Cardiac fibroblast (primary cell): Measurements from ENCODE around the gene ATRNL1.

ENCODE experiments used
- DNase-seq, 2 donors: peaks; one replicate each; pipeline versions ENCODE4 v3.0.0 to v3.0.0-alpha.2; 2010; ENCODE audit warnings: low read depth in 2 of 2
- H3K4me3 ChIP-seq, 2 donors: replicated peaks in 1 of 2; 1 replicate in 1 of 2; 2 replicates in 1 of 2; pipeline ENCODE4 v1.5.1; 2011; ENCODE audit warnings: low read depth in 2 of 2, low read length in 2 of 2, mild to moderate bottlenecking in 2 of 2, moderate library complexity in 1 of 2
- CTCF ChIP-seq: IDR thresholded peaks from one replicate; pipeline ENCODE4 v1.5.1; 2011; ENCODE audit warnings: low read depth, mild to moderate bottlenecking, low read length, inconsistent platforms

The ATRNL1 gene

DNA sequence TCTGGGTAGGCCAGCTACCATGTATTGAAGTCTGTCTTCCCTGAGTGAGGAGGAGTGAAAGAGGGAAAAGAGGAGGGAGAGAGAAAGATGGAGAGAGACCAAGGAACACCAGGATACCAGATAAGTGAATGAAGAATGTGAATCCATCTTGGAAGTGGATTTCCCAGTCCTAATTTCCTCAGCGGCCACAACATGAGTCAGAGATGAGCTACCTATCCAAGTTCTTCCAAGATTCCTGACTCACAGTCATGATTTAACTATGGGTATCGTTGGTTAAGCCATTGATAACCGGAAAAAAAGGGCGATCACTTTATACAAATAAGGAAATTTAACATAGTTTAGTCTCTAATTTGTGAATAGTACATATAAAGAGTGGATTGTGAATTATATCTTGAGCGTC, 561.8 kb downstream of the ATRNL1 start:
- no peak overlapping the region for H3K4me3 ChIP-seq
- DNase-seq = peak in 1 of 2 donors; percentile 2
- no peak for TF ChIP-seq CTCF

DNA sequence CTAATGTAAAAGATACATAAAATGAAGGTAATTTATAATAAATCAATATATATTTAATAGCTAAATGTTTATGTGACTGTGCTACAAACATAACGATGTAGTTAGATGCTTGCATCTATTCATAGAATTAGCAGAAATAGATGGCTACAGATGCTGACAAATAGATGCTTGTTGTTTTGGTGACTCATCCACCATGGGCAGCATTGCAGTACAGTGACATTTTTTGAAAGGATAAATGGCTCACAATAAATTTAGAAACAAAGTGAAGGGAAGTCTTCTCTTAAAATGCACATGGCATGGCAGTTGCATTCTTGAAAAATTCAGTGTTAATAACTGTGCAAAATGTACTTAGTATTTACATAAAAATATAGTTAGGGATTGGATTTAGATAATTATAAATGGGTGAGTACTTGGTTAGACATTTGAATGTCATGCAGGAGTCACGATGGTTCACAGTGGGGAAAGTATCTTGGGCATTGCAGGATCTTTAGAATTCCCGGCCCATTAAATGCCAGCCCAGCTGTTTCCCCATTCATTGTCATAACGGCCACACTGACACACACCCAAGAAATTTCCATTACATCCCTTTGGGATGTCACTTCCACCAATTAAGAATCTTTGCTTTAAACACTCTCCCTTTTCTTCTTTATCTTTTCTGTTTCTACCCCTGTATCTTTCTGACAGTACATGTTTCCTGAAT, 564.1 kb downstream of the ATRNL1 start:
- DNase-seq = peak in 1 of 2 donors; percentile 26
- H3K4me3 ChIP-seq = no peak overlapping the region
- no peak for TF ChIP-seq CTCF

DNA sequence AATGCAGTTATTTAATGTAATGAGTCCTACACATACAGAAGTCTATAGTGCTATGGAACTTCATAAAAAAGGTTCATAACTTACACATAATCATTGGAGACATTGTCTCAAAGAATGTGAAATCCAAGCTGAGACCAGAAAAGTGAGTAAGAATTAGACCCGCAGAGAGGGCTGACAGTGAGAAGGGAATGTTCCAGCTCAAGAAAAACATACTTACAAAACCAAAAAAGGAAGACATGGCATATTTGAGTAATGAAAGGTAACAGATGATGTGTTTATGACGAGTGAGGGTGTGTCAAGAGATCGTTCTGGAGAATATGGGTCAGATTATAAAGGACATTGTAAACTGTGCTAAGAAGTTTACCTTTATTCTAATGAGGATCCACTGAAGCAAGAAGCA, 566.5 kb downstream of the ATRNL1 start:
- H3K4me3 ChIP-seq = no peak overlapping the region
- no peak for TF ChIP-seq CTCF
- peak in 1 of 2 donors; percentile 64 for DNase-seq

GRCh38 chr10:115660391-115660790, 567.2 kb downstream of the ATRNL1 start:
- no peak overlapping the region for H3K4me3 ChIP-seq
- DNase-seq = no peak
- no peak for TF ChIP-seq CTCF

DNA sequence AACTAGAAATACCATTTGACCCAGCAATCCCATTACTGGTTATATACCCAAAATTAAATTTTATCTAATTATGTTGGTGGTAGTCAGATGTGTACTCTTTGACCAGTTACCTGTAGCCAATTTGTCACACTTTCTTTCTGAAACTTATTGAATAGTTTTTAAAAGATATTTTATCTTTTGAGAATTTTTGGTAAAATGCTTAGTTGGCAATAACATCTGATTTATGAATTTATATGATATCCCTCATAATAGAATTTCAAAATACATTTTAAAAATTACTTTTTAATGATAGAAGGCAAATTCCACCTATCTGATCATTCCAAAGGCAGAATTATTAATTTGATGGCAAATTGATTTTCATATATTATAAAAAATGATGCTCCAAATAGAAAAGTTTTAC, 569.3 kb downstream of the ATRNL1 start:
- no peak for TF ChIP-seq CTCF
- no peak for DNase-seq
- H3K4me3 ChIP-seq = no peak overlapping the region

DNA sequence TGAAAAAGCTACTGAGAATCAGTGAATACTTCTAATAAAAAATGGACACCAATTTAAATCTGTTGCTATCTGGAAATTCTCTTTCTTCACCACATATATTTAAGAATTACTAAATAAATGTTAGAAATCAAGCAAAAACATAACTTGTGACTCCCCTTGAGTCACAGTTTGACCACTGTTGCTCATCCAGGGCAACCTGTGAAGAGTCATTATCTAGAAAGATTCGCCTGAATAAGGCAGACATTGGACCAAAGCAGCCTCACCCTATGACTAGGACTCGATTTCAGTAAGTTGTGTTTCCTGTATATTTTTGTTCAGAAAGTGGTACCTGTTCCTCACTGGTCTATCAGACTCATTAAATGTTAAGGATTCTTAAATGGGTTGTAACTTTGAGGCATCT, 572.4 kb downstream of the ATRNL1 start:
- no peak for TF ChIP-seq CTCF
- no peak overlapping the region for H3K4me3 ChIP-seq
- peak in 1 of 2 donors; percentile 16 for DNase-seq

- no peak for DNase-seq
- no peak for TF ChIP-seq CTCF
- no peak overlapping the region for H3K4me3 ChIP-seq
Observed at GRCh38 chr10:115674496-115674895, 581.3 kb downstream of the ATRNL1 start.
